ENCODE measurements around the gene ABI3BP.

ABI3BP gene

GRCh38 chr3:100869787-100870186 lies 123.4 kb downstream of the ABI3BP start:
- Histone ChIP-seq H3F3A (ENCODE audit: insufficient read depth, low read length) (no peaks in the 10 kb centered on the region), H3K9me3 (ENCODE audit: low read length) (no peaks in the 10 kb centered on the region), H3K4me2 (ENCODE audit: low read length) (no peak overlapping the region), H3K4me1 (ENCODE audit: insufficient read depth, low read length, severe bottlenecking) (no peaks in the 10 kb centered on the region), H3K9me2 (ENCODE audit: low read depth, low read length) (no peaks in the 10 kb centered on the region), H3K79me2 (ENCODE audit: insufficient read depth, low read length) (no peaks in the 10 kb centered on the region), H4K20me1 (ENCODE audit: insufficient read depth, low read length) (no peaks in the 10 kb centered on the region), H3K4me3 (ENCODE audit: low read depth, low read length, poor library complexity, severe bottlenecking) (no peak overlapping the region), H2AFZ (ENCODE audit: low read length) (no peak overlapping the region), H3K27me3 (ENCODE audit: insufficient read depth, low read length) (no peaks in the 10 kb centered on the region), H3K27ac (ENCODE audit: low read depth, low read length, poor library complexity, severe bottlenecking) (no peak overlapping the region), H3K9ac (ENCODE audit: low read length) (no peak overlapping the region), H3K36me3 (ENCODE audit: insufficient read depth, low read length) (no peaks in the 10 kb centered on the region)
- no peak for TF ChIP-seq CTCF (IDR thresholded peaks at IDR 0.05; ENCODE audit: low read length)
- no peak for TF ChIP-seq EZH2 (IDR thresholded peaks at IDR 0.05; ENCODE audit: borderline replicate concordance, low read length)

GRCh38 chr3:100868894-100869293 lies 124.3 kb downstream of the ABI3BP start:
- H4K20me1 ChIP-seq (ENCODE audit: insufficient read depth, low read length) = no peaks in the 10 kb centered on the region
- H3K9me2 ChIP-seq (ENCODE audit: low read depth, low read length) = no peaks in the 10 kb centered on the region
- no peaks in the 10 kb centered on the region for H3F3A ChIP-seq (ENCODE audit: insufficient read depth, low read length)
- no peaks in the 10 kb centered on the region for H3K4me1 ChIP-seq (ENCODE audit: insufficient read depth, low read length, severe bottlenecking)
- H2AFZ ChIP-seq (ENCODE audit: low read length) = no peak overlapping the region
- no peak for TF ChIP-seq CTCF (IDR thresholded peaks at IDR 0.05; ENCODE audit: low read length)
- TF ChIP-seq EZH2 (IDR thresholded peaks at IDR 0.05; ENCODE audit: borderline replicate concordance, low read length) = no peak
- no peaks in the 10 kb centered on the region for H3K36me3 ChIP-seq (ENCODE audit: insufficient read depth, low read length)
- H3K9ac ChIP-seq (ENCODE audit: low read length) = no peak overlapping the region
- no peaks in the 10 kb centered on the region for H3K9me3 ChIP-seq (ENCODE audit: low read length)
- no peak overlapping the region for H3K4me3 ChIP-seq (ENCODE audit: low read depth, low read length, poor library complexity, severe bottlenecking)
- H3K4me2 ChIP-seq (ENCODE audit: low read length) = no peak overlapping the region
- H3K79me2 ChIP-seq (ENCODE audit: insufficient read depth, low read length) = no peaks in the 10 kb centered on the region
- H3K27me3 ChIP-seq (ENCODE audit: insufficient read depth, low read length) = no peaks in the 10 kb centered on the region
- H3K27ac ChIP-seq (ENCODE audit: low read depth, low read length, poor library complexity, severe bottlenecking) = no peak overlapping the region

- no peak overlapping the region for H2AFZ ChIP-seq (ENCODE audit: low read length)
- H3F3A ChIP-seq (ENCODE audit: insufficient read depth, low read length) = no peaks in the 10 kb centered on the region
- H3K27ac ChIP-seq (ENCODE audit: low read depth, low read length, poor library complexity, severe bottlenecking) = no peak overlapping the region
- no peaks in the 10 kb centered on the region for H3K27me3 ChIP-seq (ENCODE audit: insufficient read depth, low read length)
- no peak overlapping the region for H3K4me3 ChIP-seq (ENCODE audit: low read depth, low read length, poor library complexity, severe bottlenecking)
- no peak overlapping the region for H3K9ac ChIP-seq (ENCODE audit: low read length)
- TF ChIP-seq EZH2 (IDR thresholded peaks at IDR 0.05; ENCODE audit: borderline replicate concordance, low read length) (no peak), CTCF (IDR thresholded peaks at IDR 0.05; ENCODE audit: low read length) (no peak)
- no peaks in the 10 kb centered on the region for H3K79me2 ChIP-seq (ENCODE audit: insufficient read depth, low read length)
- H3K9me3 ChIP-seq (ENCODE audit: low read length) = no peaks in the 10 kb centered on the region
- no peaks in the 10 kb centered on the region for H3K4me1 ChIP-seq (ENCODE audit: insufficient read depth, low read length, severe bottlenecking)
- H4K20me1 ChIP-seq (ENCODE audit: insufficient read depth, low read length) = no peaks in the 10 kb centered on the region
- no peak overlapping the region for H3K4me2 ChIP-seq (ENCODE audit: low read length)
- no peaks in the 10 kb centered on the region for H3K36me3 ChIP-seq (ENCODE audit: insufficient read depth, low read length)
- no peaks in the 10 kb centered on the region for H3K9me2 ChIP-seq (ENCODE audit: low read depth, low read length)
These were observed 125.1 kb downstream of the ABI3BP start for GRCh38 chr3:100868096-100868495.

Measured in OCI-LY1 (cell line).